CMK (cell line): ENCODE results near the gene OR2T4.

Experiments
- DNase-seq: peaks from one replicate; pipeline ENCODE4 v3.0.0-alpha.2; 2010; ENCODE audit warnings: low read depth

The OR2T4 gene, protein sequence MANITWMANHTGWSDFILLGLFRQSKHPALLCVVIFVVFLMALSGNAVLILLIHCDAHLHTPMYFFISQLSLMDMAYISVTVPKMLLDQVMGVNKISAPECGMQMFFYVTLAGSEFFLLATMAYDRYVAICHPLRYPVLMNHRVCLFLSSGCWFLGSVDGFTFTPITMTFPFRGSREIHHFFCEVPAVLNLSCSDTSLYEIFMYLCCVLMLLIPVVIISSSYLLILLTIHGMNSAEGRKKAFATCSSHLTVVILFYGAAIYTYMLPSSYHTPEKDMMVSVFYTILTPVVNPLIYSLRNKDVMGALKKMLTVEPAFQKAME

DNA sequence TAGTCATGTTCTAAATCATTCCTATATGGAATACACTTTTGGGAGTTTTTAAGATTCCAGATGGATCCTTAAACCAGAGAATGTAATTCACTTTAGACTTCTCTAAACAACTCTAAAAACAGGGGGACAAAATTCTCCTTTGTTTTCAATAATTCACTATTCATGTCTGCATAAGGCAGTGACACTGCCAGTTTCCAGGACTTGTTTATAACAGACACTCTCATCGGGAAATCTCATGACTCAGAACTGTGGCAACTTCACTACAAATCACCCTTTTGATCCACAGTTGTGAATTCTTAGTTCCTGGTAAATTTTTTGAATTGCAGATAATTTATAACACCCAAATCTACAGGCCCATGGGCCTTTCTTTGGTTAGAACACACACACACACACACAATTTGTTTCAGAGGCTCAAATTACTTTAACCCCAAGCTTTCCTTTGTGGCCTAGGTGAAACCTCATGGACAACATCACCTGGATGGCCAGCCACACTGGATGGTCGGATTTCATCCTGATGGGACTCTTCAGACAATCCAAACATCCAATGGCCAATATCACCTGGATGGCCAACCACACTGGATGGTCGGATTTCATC is at the start of gene OR2T4:
Gene OR2T4, plus strand, starts transcription at position 545 of the 595 bp plus-strand sequence. Its CDS starts 0 bp downstream, at position 545.
- no peak for DNase-seq

DNA sequence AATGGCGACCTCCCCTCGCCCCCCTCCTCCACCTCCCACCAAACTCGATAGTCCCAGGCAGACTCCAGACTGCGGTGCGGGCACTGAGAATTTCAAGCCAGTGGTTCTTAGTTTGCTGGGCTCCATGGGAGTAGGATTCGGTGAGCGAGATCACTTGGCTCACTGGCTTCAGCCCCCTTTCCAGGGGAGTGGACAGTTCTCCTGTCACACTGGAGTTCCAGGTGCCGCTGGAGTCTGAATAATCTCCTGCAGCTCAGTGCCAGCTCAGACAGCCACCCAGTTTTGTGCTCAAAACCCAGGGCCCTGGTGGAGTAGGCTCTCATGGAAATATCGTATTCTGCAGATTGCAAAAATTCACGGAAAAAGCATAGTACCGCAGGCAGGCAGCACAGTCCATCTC is 44.7 kb upstream of the OR2T4 start:
- DNase-seq = no peak

DNA sequence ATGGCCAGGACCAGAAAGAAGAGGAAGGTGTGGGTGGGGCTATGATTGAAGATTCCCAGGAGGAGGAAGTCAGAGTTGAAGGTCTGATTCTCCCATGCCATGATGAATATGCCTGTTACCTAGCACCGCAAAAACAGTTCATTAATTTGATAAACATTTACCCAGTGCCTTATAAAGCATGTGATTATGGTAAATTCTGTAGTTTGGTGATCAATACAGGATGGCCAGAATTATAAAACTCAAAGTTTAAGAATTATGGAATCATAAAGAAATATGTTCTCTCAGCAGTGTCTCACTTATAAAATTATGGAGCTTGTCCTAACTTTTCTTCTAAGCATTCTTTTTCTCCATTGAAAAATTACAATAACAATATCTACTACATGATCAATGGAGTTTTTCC is 37.0 kb upstream of the OR2T4 start, which contains the start of gene OR2M7:
Gene OR2M7, minus strand, starts transcription at position 101 of the 400 bp plus-strand sequence. Its CDS starts 0 bp downstream, at position 101.
- no peak for DNase-seq

DNA sequence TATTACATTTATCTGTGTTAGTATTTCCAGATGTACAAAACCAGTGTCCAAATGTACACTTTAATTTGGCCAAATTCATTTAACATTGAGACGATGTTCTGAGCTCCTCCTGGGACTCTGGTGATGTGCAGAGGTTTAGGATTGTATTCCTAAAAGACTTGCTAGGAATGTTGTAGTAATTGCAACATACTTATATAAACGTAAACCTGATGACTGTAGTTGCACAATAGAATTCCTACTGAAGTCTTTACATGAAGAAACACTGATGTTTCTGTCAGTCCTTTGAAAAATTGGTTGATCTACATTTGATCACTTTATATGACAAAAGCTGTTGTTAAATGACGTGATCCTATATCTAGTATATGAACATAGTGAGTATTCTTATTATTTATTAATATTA is 18.0 kb upstream of the OR2T4 start:
- no peak for DNase-seq

DNA sequence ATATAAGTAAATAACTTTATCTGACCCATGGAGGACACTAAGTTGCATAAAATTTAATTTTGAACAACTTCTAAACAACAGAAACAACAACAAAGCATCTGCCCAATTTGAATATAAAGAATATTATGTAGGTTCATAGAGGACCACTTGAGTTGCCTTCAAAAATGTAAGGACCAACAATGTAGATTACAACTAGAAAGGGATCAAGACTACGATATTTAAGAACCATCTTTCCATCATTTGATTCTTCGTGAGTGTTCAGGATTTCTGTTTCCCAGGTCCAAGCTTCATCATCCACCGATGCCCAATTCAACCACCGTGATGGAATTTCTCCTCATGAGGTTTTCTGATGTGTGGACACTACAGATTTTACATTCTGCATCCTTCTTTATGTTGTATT is 13.0 kb upstream of the OR2T4 start, which contains the start of gene OR14C36:
Gene OR14C36, plus strand, starts transcription at position 301 of the 400 bp plus-strand sequence. Its CDS starts 0 bp downstream, at position 301.
- DNase-seq = no peak

DNA sequence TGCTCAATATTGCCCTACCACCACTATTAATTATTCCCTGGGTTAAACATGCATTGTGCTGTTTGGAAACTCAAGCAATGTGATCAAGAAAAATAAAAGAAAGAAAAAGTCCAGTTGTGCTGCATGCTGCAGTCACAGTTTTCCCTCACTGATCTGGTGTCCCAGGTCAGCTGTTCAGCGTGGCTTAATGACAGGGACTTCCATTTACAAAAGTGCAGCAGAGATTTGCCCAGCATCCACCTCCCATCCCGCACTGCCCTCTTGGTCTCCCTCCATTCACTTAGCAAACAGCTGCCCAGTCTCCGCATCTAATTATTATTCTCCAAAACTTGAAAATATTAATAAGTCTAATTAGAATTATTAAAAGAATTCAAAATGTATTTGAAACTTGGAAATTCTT is 2.0 kb upstream of the OR2T4 start:
- DNase-seq = no peak

DNA sequence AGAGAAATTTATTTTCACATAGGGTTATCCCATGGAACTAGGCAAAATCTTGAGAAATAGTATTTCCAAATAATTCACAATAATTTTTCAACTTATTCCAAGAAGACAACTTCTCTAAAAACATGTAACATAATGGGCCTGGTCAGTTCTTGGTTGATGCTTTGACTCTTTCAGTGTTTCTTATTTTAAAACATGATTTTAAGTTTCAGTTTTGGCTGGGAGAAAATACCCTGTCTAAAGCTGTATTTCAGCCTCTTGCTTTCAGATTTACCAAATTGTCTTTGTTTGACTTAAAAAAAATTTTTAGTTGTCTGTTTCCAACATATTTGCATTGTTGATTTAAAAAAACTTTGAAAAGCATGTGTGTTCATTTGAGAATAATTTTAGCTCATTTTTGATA is 5.1 kb downstream of the OR2T4 start:
- no peak for DNase-seq

DNA sequence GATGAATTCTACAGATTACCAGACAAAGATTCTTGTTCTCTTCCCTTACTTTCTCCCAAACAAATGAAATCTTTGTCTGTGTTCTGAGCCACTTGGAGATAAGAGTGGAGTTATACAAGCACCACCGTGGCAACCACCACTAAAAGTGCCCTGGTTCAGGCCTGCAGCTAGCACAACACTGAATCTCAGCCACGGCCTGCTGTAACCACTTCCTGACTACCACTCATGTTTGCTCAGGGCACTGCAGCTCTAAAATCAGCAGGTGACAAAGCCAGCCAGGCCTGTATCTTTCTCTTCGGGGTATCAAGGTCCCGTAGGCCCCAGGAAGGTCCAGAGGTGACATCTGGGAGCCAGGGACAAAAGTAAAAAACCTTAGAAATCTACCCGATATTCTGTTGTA is 10.9 kb downstream of the OR2T4 start:
- DNase-seq = no peak

DNA sequence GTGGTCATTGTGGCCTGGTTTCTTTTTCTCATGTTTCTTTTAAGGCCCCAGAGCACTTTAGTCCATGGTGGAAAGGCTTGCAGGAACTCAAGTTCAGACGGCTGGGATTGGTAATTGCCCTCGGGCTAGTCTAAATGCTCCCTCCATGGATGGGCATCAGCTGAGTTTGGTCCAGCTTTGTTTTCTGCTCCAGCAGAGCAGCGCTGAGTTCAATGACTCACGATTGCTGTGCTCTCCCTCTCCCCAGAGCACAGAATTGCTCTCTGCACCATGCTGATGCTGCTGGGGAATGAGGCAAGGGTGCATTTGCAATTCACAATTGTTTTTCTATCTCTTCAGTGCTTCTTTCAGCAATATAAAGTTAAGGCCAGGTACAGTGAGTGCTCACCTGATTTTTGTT is 12.3 kb downstream of the OR2T4 start:
- no peak for DNase-seq

DNA sequence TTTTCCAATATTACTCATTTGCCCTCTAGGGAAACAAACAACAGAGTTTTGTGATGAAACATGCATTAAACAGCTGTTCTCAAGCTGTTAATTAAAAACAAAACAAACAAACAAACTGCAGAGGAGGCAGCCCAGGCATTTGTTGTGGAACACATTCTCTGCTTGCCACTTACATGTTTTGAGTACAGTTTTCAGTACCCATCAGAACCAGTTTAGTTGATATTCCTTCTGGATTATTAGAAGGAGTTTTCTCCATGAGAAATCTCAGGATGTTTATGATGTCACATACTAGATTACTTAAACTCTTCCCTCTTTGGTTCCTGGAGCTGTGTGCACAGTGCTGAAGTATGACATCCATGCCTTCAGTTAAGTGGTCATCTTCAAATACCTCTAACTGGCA is 14.0 kb downstream of the OR2T4 start, which contains the start of gene OR2T6:
Gene OR2T6, plus strand, starts transcription at position 301 of the 400 bp plus-strand sequence. CDS start 11,863 bp downstream, outside the sequence.
- DNase-seq = no peak

DNA sequence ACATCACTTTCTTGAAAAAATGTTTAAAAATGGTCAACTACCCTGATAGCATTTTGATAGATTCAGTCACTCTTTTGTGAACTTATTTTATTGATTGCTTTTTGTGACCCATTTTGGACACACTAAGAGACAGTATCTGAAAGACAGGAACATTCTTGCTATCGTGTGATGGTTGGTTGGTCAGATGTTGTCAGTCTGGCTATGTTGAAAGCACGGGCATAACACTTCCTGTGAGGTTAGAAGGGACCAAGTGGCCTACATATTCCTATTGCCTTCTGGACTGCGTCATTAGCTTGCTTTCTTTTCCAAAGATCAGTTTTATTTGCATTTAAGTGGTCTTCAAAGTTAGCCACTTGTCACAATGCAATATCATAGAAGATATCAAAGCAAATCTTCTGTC is 15.5 kb downstream of the OR2T4 start:
- DNase-seq = no peak

DNA sequence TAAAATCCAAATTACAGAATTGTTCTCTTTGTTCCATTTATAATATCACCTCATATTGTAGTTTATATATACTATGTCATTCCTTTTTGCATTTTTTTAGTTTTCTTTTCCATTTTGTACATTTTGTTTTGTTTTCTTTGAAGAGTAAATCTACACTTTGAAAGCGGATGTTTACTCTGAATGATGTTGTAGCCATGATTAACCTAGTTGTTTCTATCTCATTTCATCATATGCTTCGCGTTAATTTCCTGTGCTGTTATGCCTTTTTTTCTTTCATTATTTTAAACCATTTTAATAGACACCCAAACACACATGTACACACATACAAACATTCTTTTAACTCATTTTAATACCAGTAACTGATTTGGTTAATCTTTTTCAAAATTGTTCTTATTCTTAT is 19.4 kb downstream of the OR2T4 start:
- no peak for DNase-seq

DNA sequence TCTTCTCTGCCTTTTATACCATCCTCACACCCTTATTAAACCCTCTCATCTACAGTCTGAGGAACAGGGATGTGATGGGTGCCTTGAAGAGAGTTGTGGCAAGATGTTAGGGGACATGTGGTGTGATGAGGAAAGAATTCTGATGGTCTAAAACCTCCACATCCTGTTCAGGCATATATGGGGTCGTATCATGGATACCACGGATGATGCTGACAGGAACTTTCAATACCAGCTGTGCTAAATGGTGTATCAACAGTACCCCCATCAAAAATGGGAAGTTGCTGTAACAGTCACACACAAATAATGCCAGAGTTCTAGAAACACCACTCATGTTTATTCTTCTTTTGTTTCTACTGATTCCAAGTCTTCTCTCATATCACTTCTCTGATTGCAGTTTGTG is 27.0 kb downstream of the OR2T4 start:
- DNase-seq = no peak

DNA sequence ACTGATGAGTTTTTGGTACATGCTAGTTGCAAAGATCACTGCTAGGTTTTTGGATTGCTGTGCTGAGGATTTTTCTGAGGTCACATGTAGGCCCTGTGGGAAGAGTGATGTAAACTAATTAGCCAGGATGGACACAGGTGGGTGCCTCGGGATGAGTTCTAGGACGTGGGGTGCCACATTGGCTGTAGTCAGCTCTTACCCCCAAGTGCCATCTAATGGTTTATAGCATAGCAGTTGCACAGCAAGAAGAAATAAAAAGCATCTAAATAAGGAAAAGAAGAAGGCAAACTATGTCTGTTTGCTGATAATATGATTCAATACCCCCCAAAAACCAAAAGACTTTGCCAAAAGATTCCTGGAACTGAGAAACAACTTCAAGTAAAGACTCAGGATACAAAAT is 31.6 kb downstream of the OR2T4 start:
- DNase-seq = no peak

DNA sequence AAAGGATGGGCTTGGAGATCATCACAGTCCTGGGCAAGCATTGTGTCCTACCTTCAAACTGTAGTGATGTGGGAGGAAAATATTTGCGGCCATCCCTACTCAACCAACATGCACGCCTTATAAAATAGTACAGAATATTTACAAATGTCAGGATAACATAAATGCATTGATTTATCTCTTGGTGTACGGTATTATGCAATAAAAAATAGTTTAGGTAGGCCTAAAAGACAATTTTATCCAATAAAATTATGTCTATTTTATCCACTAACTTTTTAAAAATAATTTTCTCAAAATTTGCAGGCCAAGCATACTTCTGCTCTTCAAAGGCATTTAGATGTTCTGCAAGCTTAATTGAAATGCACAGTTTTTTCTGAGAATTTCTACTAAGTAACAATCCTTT is 41.3 kb downstream of the OR2T4 start, which contains the start of gene OR2T1:
Gene OR2T1, plus strand, starts transcription at position 301 of the 400 bp plus-strand sequence. CDS start 3,100 bp downstream, outside the sequence.
- no peak for DNase-seq

DNA sequence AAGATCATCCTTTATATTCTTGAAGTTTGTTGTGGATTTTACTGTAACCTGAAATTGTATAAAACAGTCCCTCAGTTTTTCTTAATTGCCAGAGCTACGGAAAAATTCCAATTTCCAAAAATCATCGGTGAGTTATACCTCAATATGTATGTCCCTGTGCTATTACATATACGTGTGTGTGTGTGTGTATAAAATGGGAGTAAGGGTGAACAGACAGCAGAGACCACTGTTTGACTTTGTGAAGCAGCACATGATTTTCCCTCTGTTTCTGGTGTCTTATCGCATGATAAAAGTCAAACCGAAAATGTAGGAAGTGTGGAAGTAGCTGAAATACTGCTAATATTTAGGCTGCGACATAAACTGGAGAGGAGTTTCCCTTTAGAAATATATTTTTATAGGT is 42.6 kb downstream of the OR2T4 start:
- peak; percentile 88 for DNase-seq

DNA sequence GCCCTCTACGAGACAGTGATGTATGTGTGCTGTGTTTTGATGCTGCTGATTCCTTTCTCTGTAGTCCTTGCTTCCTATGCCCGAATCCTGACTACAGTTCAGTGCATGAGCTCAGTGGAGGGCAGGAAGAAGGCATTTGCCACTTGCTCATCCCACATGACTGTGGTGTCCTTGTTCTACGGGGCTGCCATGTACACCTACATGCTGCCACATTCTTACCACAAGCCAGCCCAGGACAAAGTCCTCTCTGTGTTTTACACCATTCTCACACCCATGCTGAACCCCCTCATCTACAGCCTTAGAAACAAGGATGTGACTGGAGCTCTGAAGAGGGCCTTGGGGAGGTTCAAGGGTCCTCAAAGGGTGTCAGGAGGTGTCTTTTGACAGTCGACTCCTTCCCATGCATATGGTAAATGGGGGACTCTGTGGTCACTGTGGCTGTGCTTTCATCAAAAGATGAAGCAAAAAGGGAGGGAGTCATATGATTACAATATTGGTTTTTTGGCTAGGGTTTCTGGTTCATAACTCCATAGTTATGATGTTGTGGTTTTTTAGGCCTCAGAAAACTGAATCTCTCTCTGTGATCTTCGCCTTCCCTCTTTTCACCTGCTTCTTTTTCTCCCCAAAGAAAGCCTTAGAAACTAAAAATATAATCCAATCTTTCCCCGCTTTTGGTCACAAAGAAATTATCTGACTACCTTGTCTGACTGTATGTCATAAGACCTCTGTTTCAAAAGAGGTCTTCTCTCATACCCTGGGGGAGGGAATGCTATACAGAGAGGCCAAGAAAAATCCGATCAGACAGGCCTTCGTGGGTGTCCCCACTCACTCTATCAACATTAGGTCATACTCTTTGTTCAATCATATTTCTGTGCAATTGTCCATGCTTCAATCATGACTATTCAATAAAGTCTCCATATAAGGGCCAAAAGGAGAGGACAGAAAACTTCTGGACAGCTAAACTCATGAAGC is 45.5 kb downstream of the OR2T4 start:
- DNase-seq = no peak
